Measurements from ENCODE around the gene SRRM4. TPM values are rescaled to one million over a fixed set of nuclear protein-coding genes. Genes with fewer than 3 reads are reported as not detected.

The SRRM4 gene
- total RNA-seq, 1 experiment from 2014 or later: not detected

- TF ChIP-seq EZH2 (IDR thresholded peaks at IDR 0.05; ENCODE audit: low read depth) (no peak), CTCF (conservative IDR thresholded peaks at IDR 0.05) (no peak)
- Histone ChIP-seq H3K9me2 (ENCODE audit: insufficient read depth) (no peaks in the 10 kb centered on the region), H4K20me1 (ENCODE audit: insufficient read depth) (no peaks in the 10 kb centered on the region), H3K4me1 (replicated peaks; ENCODE audit: insufficient read depth) (no peaks in the 10 kb centered on the region), H3K9me3 (ENCODE audit: insufficient read depth, low read depth) (no peaks in the 10 kb centered on the region), H3K79me2 (ENCODE audit: low read depth) (no peaks in the 10 kb centered on the region), H3F3A (ENCODE audit: insufficient read depth, low read depth) (no peaks in the 10 kb centered on the region), H3K4me3 (no peak overlapping the region), H3K4me2 (no peak overlapping the region), H3K27ac (no peak overlapping the region), H2AFZ (no peak overlapping the region), H3K27me3 (ENCODE audit: insufficient read depth, low read depth) (no peaks in the 10 kb centered on the region), H3K36me3 (ENCODE audit: low read depth) (no peaks in the 10 kb centered on the region)
- no TSS peak for BruUV-seq (replicated peaks)
- no peak for DNase-seq
- ChIA-PET POLR2A (ENCODE audit: unreplicated experiment) (interaction anchor here (0.6 kb wide), 1 partner anchor 675 kb away, joined by 4 read pairs; no protein-coding TSS in a partner anchor), CTCF (no interaction called here)
- intact Hi-C loops (cut with micrococcal nuclease; ENCODE audit: unreplicated experiment): no loop called here
Measured at GRCh38 chr12:119050663-119051062, 69.3 kb downstream of the SRRM4 start.

GRCh38 chr12:119051474-119051873 is 70.1 kb downstream of the SRRM4 start:
- H3K4me3 ChIP-seq: no peak overlapping the region
- no peak overlapping the region for H3K4me2 ChIP-seq
- H3F3A ChIP-seq (ENCODE audit: insufficient read depth, low read depth): no peaks in the 10 kb centered on the region
- no peaks in the 10 kb centered on the region for H3K9me2 ChIP-seq (ENCODE audit: insufficient read depth)
- H2AFZ ChIP-seq: no peak overlapping the region
- H3K36me3 ChIP-seq (ENCODE audit: low read depth): no peaks in the 10 kb centered on the region
- H3K27me3 ChIP-seq (ENCODE audit: insufficient read depth, low read depth): no peaks in the 10 kb centered on the region
- TF ChIP-seq EZH2 (IDR thresholded peaks at IDR 0.05; ENCODE audit: low read depth): no peak
- TF ChIP-seq CTCF (conservative IDR thresholded peaks at IDR 0.05): no peak
- ChIA-PET CTCF (no interaction called here), POLR2A (ENCODE audit: unreplicated experiment) (no interaction called here)
- no peaks in the 10 kb centered on the region for H3K9me3 ChIP-seq (ENCODE audit: insufficient read depth, low read depth)
- H3K27ac ChIP-seq: no peak overlapping the region
- no peak for DNase-seq
- no peaks in the 10 kb centered on the region for H4K20me1 ChIP-seq (ENCODE audit: insufficient read depth)
- intact Hi-C loops (cut with micrococcal nuclease; ENCODE audit: unreplicated experiment): no loop called here
- H3K79me2 ChIP-seq (ENCODE audit: low read depth): no peaks in the 10 kb centered on the region
- no peaks in the 10 kb centered on the region for H3K4me1 ChIP-seq (replicated peaks; ENCODE audit: insufficient read depth)
- no TSS peak for BruUV-seq (replicated peaks)

GRCh38 chr12:119052001-119052400 is 70.7 kb downstream of the SRRM4 start:
- no peak overlapping the region for H3K27ac ChIP-seq
- intact Hi-C loops (cut with micrococcal nuclease; ENCODE audit: unreplicated experiment): no loop called here
- no peak overlapping the region for H3K4me3 ChIP-seq
- TF ChIP-seq CTCF (conservative IDR thresholded peaks at IDR 0.05) (no peak), EZH2 (IDR thresholded peaks at IDR 0.05; ENCODE audit: low read depth) (no peak)
- no peaks in the 10 kb centered on the region for H3K36me3 ChIP-seq (ENCODE audit: low read depth)
- no peaks in the 10 kb centered on the region for H3F3A ChIP-seq (ENCODE audit: insufficient read depth, low read depth)
- no peaks in the 10 kb centered on the region for H3K27me3 ChIP-seq (ENCODE audit: insufficient read depth, low read depth)
- no peaks in the 10 kb centered on the region for H3K4me1 ChIP-seq (replicated peaks; ENCODE audit: insufficient read depth)
- CTCF ChIA-PET: no interaction called here
- H3K4me2 ChIP-seq: no peak overlapping the region
- no peaks in the 10 kb centered on the region for H3K9me2 ChIP-seq (ENCODE audit: insufficient read depth)
- H3K79me2 ChIP-seq (ENCODE audit: low read depth): no peaks in the 10 kb centered on the region
- H3K9me3 ChIP-seq (ENCODE audit: insufficient read depth, low read depth): no peaks in the 10 kb centered on the region
- H4K20me1 ChIP-seq (ENCODE audit: insufficient read depth): no peaks in the 10 kb centered on the region
- no peak overlapping the region for H2AFZ ChIP-seq
- POLR2A ChIA-PET (ENCODE audit: unreplicated experiment): no interaction called here
- BruUV-seq (replicated peaks): no TSS peak
- no peak for DNase-seq

Data from PC-9 (cell line).